ENCODE measurements around the gene FAM131A. TPM values are rescaled to one million over a fixed set of nuclear protein-coding genes. Genes with fewer than 3 reads are reported as not detected.

FAM131A gene
- total and polyA plus RNA-seq, 2 of the 4 experiments (the other 2 are of a cell fraction) = 10.8 to 19.5 TPM

DNA sequence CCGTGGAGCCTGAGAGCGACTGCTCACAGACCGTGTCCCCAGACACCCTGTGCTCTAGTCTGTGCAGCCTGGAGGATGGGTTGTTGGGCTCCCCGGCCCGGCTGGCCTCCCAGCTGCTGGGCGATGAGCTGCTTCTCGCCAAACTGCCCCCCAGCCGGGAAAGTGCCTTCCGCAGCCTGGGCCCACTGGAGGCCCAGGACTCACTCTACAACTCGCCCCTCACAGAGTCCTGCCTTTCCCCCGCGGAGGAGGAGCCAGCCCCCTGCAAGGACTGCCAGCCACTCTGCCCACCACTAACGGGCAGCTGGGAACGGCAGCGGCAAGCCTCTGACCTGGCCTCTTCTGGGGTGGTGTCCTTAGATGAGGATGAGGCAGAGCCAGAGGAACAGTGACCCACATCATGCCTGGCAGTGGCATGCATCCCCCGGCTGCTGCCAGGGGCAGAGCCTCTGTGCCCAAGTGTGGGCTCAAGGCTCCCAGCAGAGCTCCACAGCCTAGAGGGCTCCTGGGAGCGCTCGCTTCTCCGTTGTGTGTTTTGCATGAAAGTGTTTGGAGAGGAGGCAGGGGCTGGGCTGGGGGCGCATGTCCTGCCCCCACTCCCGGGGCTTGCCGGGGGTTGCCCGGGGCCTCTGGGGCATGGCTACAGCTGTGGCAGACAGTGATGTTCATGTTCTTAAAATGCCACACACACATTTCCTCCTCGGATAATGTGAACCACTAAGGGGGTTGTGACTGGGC lies 7.3 kb downstream of the FAM131A start:
- Histone ChIP-seq H2AK5ac (ENCODE audit: low read depth, low read length) (no peak overlapping the region), H3K79me1 (ENCODE audit: low read depth in 1 of 2, low read length in 2 of 2) (peaks cover 8 to 32% of the 10 kb centered on the region in 2 experiments; a peak in 3 of 4 replicates), H3K18ac (ENCODE audit: low read depth, low read length) (no peak overlapping the region), H3K4me2 (ENCODE audit: low read depth, low read length) (no peak overlapping the region), H3K56ac (ENCODE audit: extremely low read depth, insufficient read depth, low read length) (no peak overlapping the region), H2BK120ac (ENCODE audit: low read depth, low read length) (no peak overlapping the region), H2AFZ (replicated peaks; ENCODE audit: low read length, poor library complexity) (no peak overlapping the region), H3K4ac (ENCODE audit: low read depth, low read length) (no peak overlapping the region), H3K4me1 (ENCODE audit: control insufficient read depth, insufficient read depth, low read length) (peaks cover 18% of the 10 kb centered on the region), H3K9ac (ENCODE audit: low read depth, low read length) (no peak overlapping the region), H3K4me3 (ENCODE audit: insufficient read depth, low read depth, low read length) (no peak overlapping the region), H4K20me1 (ENCODE audit: insufficient read depth, low read length) (peaks cover 3% of the 10 kb centered on the region; the same call in 1 of the 2 replicates), H2BK15ac (ENCODE audit: low read depth, low read length) (no peak overlapping the region), H4K5ac (ENCODE audit: low read depth, low read length) (no peak overlapping the region), H2BK20ac (ENCODE audit: low read depth, low read length) (no peak overlapping the region), H3K27me3 (ENCODE audit: control insufficient read depth, insufficient read depth, low read length) (no peaks in the 10 kb centered on the region), H3K27ac (ENCODE audit: insufficient read depth, low read length) (no peak overlapping the region), H2AK9ac (replicated peaks; ENCODE audit: low read depth, low read length, poor library complexity) (no peak overlapping the region), H3K36me3 (ENCODE audit: control insufficient read depth, insufficient read depth, low read length) (peaks cover 24% of the 10 kb centered on the region), H3K9me3 (ENCODE audit: control insufficient read depth, insufficient read depth, low read length) (no peaks in the 10 kb centered on the region), H3K14ac (replicated peaks; ENCODE audit: low read depth, low read length) (no peak overlapping the region), H3K23ac (ENCODE audit: low read depth, low read length) (no peak overlapping the region), H4K91ac (ENCODE audit: insufficient read depth, low read depth, low read length) (no peak overlapping the region), H4K8ac (ENCODE audit: low read depth in 2 of 2, low read length in 2 of 2) (no peak overlapping the region), H2BK5ac (ENCODE audit: low read depth, low read length, poor library complexity, severe bottlenecking) (no peak overlapping the region), H3K9me1 (ENCODE audit: insufficient read depth, low read length) (peaks cover 13% of the 10 kb centered on the region)
- intact Hi-C loops (cut with micrococcal nuclease) (loop anchor here (10.0 kb wide), 1 partner anchor 1430 kb away; no protein-coding TSS in a partner anchor), in situ Hi-C loops (cut with MboI; ENCODE audit: low sequenced_read_pairs) (no loop called here), dilution Hi-C loops (cut with HindIII; ENCODE audit: low sequenced_read_pairs, unreplicated experiment) (no loop called here)
- BruUV-seq (replicated peaks) = no TSS peak
- WGBS, 2 experiments (ENCODE audit: extremely low coverage in 2 of 2, insufficient read length in 1 of 2) = 100% methylated on average over 2 of the region's 24 CpGs; no CpG with 5 or more reads in 1 of the 2 experiments
- ChIA-PET POLR2A (ENCODE audit: unreplicated experiment) (no interaction called here), CTCF (interaction anchor here (0.7 kb wide), 1 partner anchor 8 kb away, joined by 4 read pairs; no protein-coding TSS in a partner anchor)
- DNase-seq (no peak), ATAC-seq (ENCODE audit: low read depth) (no peak)
- no peak for TF ChIP-seq MXI1 (IDR thresholded peaks at IDR 0.05; ENCODE audit: borderline replicate concordance, low read depth, low read length)

Measured in IMR-90 (cell line).